Common myeloid progenitor, CD34-positive (primary cell): ENCODE results near the gene HMG20B.

ENCODE experiments used
- CTCF ChIA-PET: fragments of 350-600 bp; sonication (Branson Sonifier 250); formaldehyde crosslinking; loops from one replicate; lab custom pipeline; 2021; ENCODE audit warnings: antibody characterized with exemption; lab: Charles Lee
- POLR2A ChIA-PET: fragments of 350-600 bp; sonication (Branson Sonifier 250); formaldehyde crosslinking; loops from one replicate; lab custom pipeline; 2021; ENCODE audit warnings: antibody characterized with exemption; lab: Charles Lee
- DNase-seq, 3 donors: peaks; one replicate each; pipeline versions ENCODE4 v3.0.0 to v3.0.0-alpha.2; 2013
- H3K27ac ChIP-seq, 2 experiments: 1 replicate in 1 of 2; 2 replicates in 1 of 2; pipeline ENCODE4 v1.7.0; 2013; ENCODE audit warnings: inconsistent platforms in 2 of 2, low read length in 2 of 2, mild to moderate bottlenecking in 2 of 2, low read depth in 1 of 2, moderate library complexity in 1 of 2; ENCODE audit not compliant: severe bottlenecking in 2 of 2, insufficient read depth in 1 of 2, poor library complexity in 1 of 2
- H3K27me3 ChIP-seq, 5 experiments: replicated peaks in 2 of 5; 1 replicate in 3 of 5; 2 replicates in 2 of 5; pipeline versions ENCODE4 v1.6.1 to v1.7.0; 2013; ENCODE audit warnings: low read length in 4 of 5, mild to moderate bottlenecking in 2 of 5, moderate library complexity in 2 of 5, inconsistent platforms in 1 of 5; ENCODE audit not compliant: insufficient read depth in 5 of 5, control insufficient read depth in 4 of 5
- H3K36me3 ChIP-seq, 4 experiments: 1 replicate in 2 of 4; 2 replicates in 2 of 4; pipeline versions ENCODE4 v1.6.1 to v1.7.0; 2013; ENCODE audit warnings: low read length in 3 of 4, control low read depth in 1 of 4, mild to moderate bottlenecking in 1 of 4; ENCODE audit not compliant: control insufficient read depth in 4 of 4, insufficient read depth in 4 of 4
- H3K4me1 ChIP-seq, 4 experiments: 1 replicate in 3 of 4; 2 replicates in 1 of 4; pipeline versions ENCODE4 v1.6.1 to v1.7.1; 2013; ENCODE audit warnings: low read length in 3 of 4, mild to moderate bottlenecking in 3 of 4, control low read depth in 1 of 4, inconsistent platforms in 1 of 4, moderate library complexity in 1 of 4; ENCODE audit not compliant: control insufficient read depth in 4 of 4, insufficient read depth in 4 of 4; ENCODE audit errors: control extremely low read depth in 1 of 4
- H3K4me3 ChIP-seq, 7 experiments: 1 replicate in 4 of 7; 2 replicates in 3 of 7; pipeline versions ENCODE4 v1.5.1 to v1.7.0; 2013; ENCODE audit warnings: mild to moderate bottlenecking in 7 of 7, low read length in 6 of 7, moderate library complexity in 6 of 7, inconsistent platforms in 2 of 7, low read depth in 2 of 7, control low read depth in 1 of 7; ENCODE audit not compliant: insufficient read depth in 4 of 7, control insufficient read depth in 1 of 7; ENCODE audit errors: extremely low read depth in 1 of 7
- H3K9me3 ChIP-seq, 5 experiments: 1 replicate in 4 of 5; 2 replicates in 1 of 5; pipeline versions ENCODE4 v1.6.1 to v1.7.1; 2013; ENCODE audit warnings: low read length in 4 of 5, mild to moderate bottlenecking in 2 of 5, inconsistent platforms in 1 of 5, low read depth in 1 of 5, moderate library complexity in 1 of 5; ENCODE audit not compliant: control insufficient read depth in 4 of 5, insufficient read depth in 2 of 5; ENCODE audit errors: control extremely low read depth in 1 of 5
- WGBS: methylation state at CpG from one replicate; pipeline ENCODE4 v1.1.5; 2013; ENCODE audit not compliant: insufficient coverage; 5-methylcytosine and 5-hydroxymethylcytosine counted together

HMG20B gene

GRCh38 chr19:3585301-3586126 lies 12.8 kb downstream of the HMG20B start, which contains the start of gene GIPC3:
TSS of gene GIPC3 (plus strand) at chr19:3585478. CDS start at chr19:3585598, 120 bp downstream.
- DNase-seq: no peak
- H3K4me1 ChIP-seq: peaks cover 0 to 9% (median 8%) of the 10 kb centered on the region in 4 experiments
- 2% methylated on average over 45 of the region's 84 CpGs for WGBS
- peak within 1 kb of the TSS; percentile 44 to 74 (median 67) for H3K4me3 ChIP-seq
- CTCF ChIA-PET: interaction anchor here (0.6 to 9.4 kb wide), 16 partner anchors 9 to 86 kb away, joined by 3 to 91 read pairs (median 4); no protein-coding TSS in a partner anchor
- H3K9me3 ChIP-seq: no peaks in the 10 kb centered on the region
- H3K27ac ChIP-seq: no peak within 1 kb of the TSS
- H3K27me3 ChIP-seq: no peaks in the 10 kb centered on the region
- H3K36me3 ChIP-seq: no peaks in the 10 kb centered on the region
- POLR2A ChIA-PET: interaction anchor here (1.1 kb wide), 1 partner anchor 20 kb away, joined by 3 read pairs; no protein-coding TSS in a partner anchor

GRCh38 chr19:3586127-3586626 lies 13.4 kb downstream of the HMG20B start:
- H3K4me3 ChIP-seq: peak overlapping the region; percentile 44 to 74 (median 67)
- 7% methylated on average over 8 of the region's 16 CpGs for WGBS

GRCh38 chr19:3586707-3587346 lies 14.1 kb downstream of the HMG20B start:
- CTCF ChIA-PET: interaction anchor here (0.8 to 9.4 kb wide), 12 partner anchors 9 to 104 kb away, joined by 3 to 91 read pairs (median 3); no protein-coding TSS in a partner anchor
- H3K9me3 ChIP-seq: no peaks in the 10 kb centered on the region
- H3K27ac ChIP-seq: no peak overlapping the region
- POLR2A ChIA-PET: no interaction called here
- 92% methylated on average over 28 of the region's 31 CpGs for WGBS
- H3K27me3 ChIP-seq: no peaks in the 10 kb centered on the region
- H3K4me3 ChIP-seq: no peak overlapping the region
- peaks cover 0 to 9% (median 8%) of the 10 kb centered on the region in 4 experiments for H3K4me1 ChIP-seq
- H3K36me3 ChIP-seq: no peaks in the 10 kb centered on the region
- no peak for DNase-seq

More at GRCh38 chr19:3586127-3586626, 13.4 kb downstream of the HMG20B start:
- ChIA-PET CTCF (interaction anchor here (0.9 to 9.4 kb wide), 15 partner anchors 9 to 104 kb away, joined by 3 to 91 read pairs (median 4); no protein-coding TSS in a partner anchor), POLR2A (no interaction called here)
- Histone ChIP-seq H3K4me1 (peaks cover 0 to 9% (median 8%) of the 10 kb centered on the region in 4 experiments), H3K9me3 (no peaks in the 10 kb centered on the region), H3K36me3 (no peaks in the 10 kb centered on the region), H3K27me3 (no peaks in the 10 kb centered on the region), H3K27ac (no peak overlapping the region)
- DNase-seq: peak in 2 of 3 donors; percentile 56 to 63

- H3K4me1 ChIP-seq: peaks cover 0 to 9% (median 8%) of the 10 kb centered on the region in 4 experiments
- POLR2A ChIA-PET: no interaction called here
- H3K4me3 ChIP-seq: no peak overlapping the region
- DNase-seq: no peak
- CTCF ChIA-PET: interaction anchor here (1.2 to 9.4 kb wide), 3 partner anchors 11 to 30 kb away, joined by 3 to 91 read pairs (median 4); no protein-coding TSS in a partner anchor
- H3K36me3 ChIP-seq: no peaks in the 10 kb centered on the region
- H3K27me3 ChIP-seq: no peaks in the 10 kb centered on the region
- no peaks in the 10 kb centered on the region for H3K9me3 ChIP-seq
- no peak overlapping the region for H3K27ac ChIP-seq
- WGBS: 95% methylated on average over 8 of the region's 11 CpGs
Measured at GRCh38 chr19:3589439-3589838, 16.7 kb downstream of the HMG20B start.

GRCh38 chr19:3589949-3590348 lies 17.2 kb downstream of the HMG20B start:
- H3K4me3 ChIP-seq: no peak overlapping the region
- no peak for DNase-seq
- no peak overlapping the region for H3K27ac ChIP-seq
- H3K9me3 ChIP-seq: no peaks in the 10 kb centered on the region
- ChIA-PET POLR2A (no interaction called here), CTCF (interaction anchor here (0.6 to 9.4 kb wide), 5 partner anchors 8 to 63 kb away, joined by 4 to 91 read pairs (median 5); no protein-coding TSS in a partner anchor)
- no peaks in the 10 kb centered on the region for H3K36me3 ChIP-seq
- H3K4me1 ChIP-seq: peaks cover 0 to 9% (median 8%) of the 10 kb centered on the region in 4 experiments
- H3K27me3 ChIP-seq: no peaks in the 10 kb centered on the region
- 97% methylated on average over 20 of the region's 22 CpGs for WGBS

- Histone ChIP-seq H3K36me3 (peaks cover 0 to 5% (median 0%) of the 10 kb centered on the region in 4 experiments), H3K27ac (no peak overlapping the region), H3K9me3 (no peaks in the 10 kb centered on the region), H3K27me3 (no peaks in the 10 kb centered on the region), H3K4me1 (peaks cover 0 to 4% (median 1%) of the 10 kb centered on the region in 4 experiments), H3K4me3 (no peak overlapping the region)
- ChIA-PET POLR2A (interaction anchor here (0.6 to 0.9 kb wide), 2 partner anchors 14 to 46 kb away, joined by 3 read pairs; no protein-coding TSS in a partner anchor), CTCF (interaction anchor here (1.0 to 9.4 kb wide), 10 partner anchors 8 to 65 kb away, joined by 3 to 91 read pairs (median 5); partner anchors contain the start of genes MFSD12 and TBXA2R)
- WGBS: 100% methylated on average over 8 of the region's 8 CpGs
- DNase-seq: no peak
Measured at GRCh38 chr19:3590991-3591659, 18.4 kb downstream of the HMG20B start.
